Gastrocnemius medialis (tissue), 4 donors: ENCODE data around the gene CDH4. TPM values are rescaled to one million over a fixed set of nuclear protein-coding genes. Genes with fewer than 3 reads are reported as not detected.
"Not testable (repeated sequence)": the region's sequence is repeated elsewhere in the genome, so short reads cannot be mapped to it uniquely, and the experiment has no call there.

ENCODE experiments used
- ATAC-seq, 2 donors: fragments of 150-250 bp; one replicate each; pipeline ENCODE4 v1.9.1; 2016
- DNase-seq, 2 donors: peaks; one replicate each; pipeline ENCODE4 v3.0.0-alpha.2; 2019
- H3K27ac ChIP-seq, 4 donors: fragments of 200-600 bp; sonication (generic); 1 replicate in 1 of 4; 2 replicates in 3 of 4; pipeline ENCODE4 v1.5.1; 2016 to 2018; ENCODE audit warnings: mild to moderate bottlenecking in 2 of 4, moderate library complexity in 1 of 4
- H3K27me3 ChIP-seq, 3 donors: fragments of 200-600 bp; sonication (generic) in 2 of 3; 1 replicate in 1 of 3; 2 replicates in 2 of 3; pipeline versions ENCODE4 v1.5.1 to v1.6.0; 2016 to 2019; ENCODE audit warnings: mild to moderate bottlenecking in 1 of 3, moderate library complexity in 1 of 3
- H3K36me3 ChIP-seq, 2 donors: fragments of 200-600 bp; sonication (generic) in 1 of 2; one replicate each; pipeline ENCODE4 v1.5.1; 2017 to 2018
- H3K4me1 ChIP-seq, 2 donors: fragments of 200-600 bp; sonication (generic) in 1 of 2; one replicate each; pipeline ENCODE4 v1.5.1; 2016 to 2017; ENCODE audit warnings: mild to moderate bottlenecking in 2 of 2
- H3K4me3 ChIP-seq, 4 donors: fragments of 200-600 bp; sonication (generic) in 3 of 4; 1 replicate in 1 of 4; 2 replicates in 3 of 4; pipeline ENCODE4 v1.5.1; 2016 to 2019; ENCODE audit warnings: mild to moderate bottlenecking in 2 of 4
- H3K9me3 ChIP-seq, 3 donors: fragments of 200-600 bp; sonication (generic) in 2 of 3; 1 replicate in 1 of 3; 2 replicates in 2 of 3; pipeline ENCODE4 v1.5.1; 2016 to 2019
- POLR2A ChIP-seq, 2 donors: fragments of 450-650 bp; IDR thresholded peaks; one replicate each; pipeline ENCODE4 v1.6.1; 2017; ENCODE audit warnings: antibody characterized with exemption in 2 of 2, mild to moderate bottlenecking in 2 of 2, moderate library complexity in 2 of 2
- in situ Hi-C, 4 donors: fragments of 200-750 bp; cut with MboI; loops; one replicate each; pipeline versions ENCODE4 v1.15.0 to v1.8.0; 2017; ENCODE audit warnings: low sequenced_read_pairs in 4 of 4
- intact Hi-C: fragments of 100-400 bp; cut with DNase I; formaldehyde crosslinking; loops from one replicate; pipeline ENCODE4 v1.15.1; 2023; ENCODE audit warnings: low total_unique reads
- total RNA-seq, 4 donors: library from RNA; depleted of rRNA; stranded (reverse); fragments of >200 nt; gene quantifications; one replicate each; pipeline versions ENCODE4 v1.1.0 to v1.2.3, GENCODE V29; 2016
- TF ChIP-seq, protein P1 (sequence below), 5 experiments: fragments of 450-650 bp in 3 of 5; fragments of 200-600 bp in 2 of 5; sonication (generic) in 2 of 5; IDR thresholded peaks in 4 of 5; conservative IDR thresholded peaks in 1 of 5; 1 replicate in 4 of 5; 2 replicates in 1 of 5; pipeline ENCODE4 v1.5.1; 2016 to 2019; ENCODE audit warnings: antibody characterized with exemption in 5 of 5, mild to moderate bottlenecking in 3 of 5, moderate library complexity in 3 of 5

CDH4 gene
- total RNA-seq, 4 donors from 2014 or later, result 0.38 to 1.2 (median 0.86) TPM

DNA sequence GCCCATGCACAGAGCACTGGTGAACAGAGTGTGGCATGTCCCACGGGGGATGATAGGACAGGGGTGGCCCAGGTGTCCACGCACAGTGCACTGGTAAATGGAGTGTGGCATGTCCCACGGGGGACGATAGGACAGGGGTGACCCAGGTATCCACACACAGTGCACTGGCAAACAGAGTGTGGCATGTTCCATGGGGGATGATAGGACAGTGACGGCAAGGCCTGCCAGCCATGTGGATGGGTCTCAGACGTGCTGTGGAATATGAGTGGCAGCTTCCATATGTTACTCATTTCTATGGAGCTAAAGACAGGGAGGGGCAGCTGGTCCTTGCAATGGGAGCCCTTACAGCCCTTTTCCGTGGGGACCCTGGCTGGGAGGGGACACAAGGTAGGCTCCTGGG is 168.7 kb downstream of the CDH4 start:
- Histone ChIP-seq H3K4me1 (no peaks in the 10 kb centered on the region), H3K9me3 (no peaks in the 10 kb centered on the region), H3K4me3 (no peak overlapping the region), H3K36me3 (no peaks in the 10 kb centered on the region), H3K27ac (no peak overlapping the region), H3K27me3 (no peaks in the 10 kb centered on the region)
- in situ Hi-C loops (no loop called here), intact Hi-C loops (no loop called here)
- DNase-seq (no peak), ATAC-seq (no peak)
- TF ChIP-seq, protein P1, sequence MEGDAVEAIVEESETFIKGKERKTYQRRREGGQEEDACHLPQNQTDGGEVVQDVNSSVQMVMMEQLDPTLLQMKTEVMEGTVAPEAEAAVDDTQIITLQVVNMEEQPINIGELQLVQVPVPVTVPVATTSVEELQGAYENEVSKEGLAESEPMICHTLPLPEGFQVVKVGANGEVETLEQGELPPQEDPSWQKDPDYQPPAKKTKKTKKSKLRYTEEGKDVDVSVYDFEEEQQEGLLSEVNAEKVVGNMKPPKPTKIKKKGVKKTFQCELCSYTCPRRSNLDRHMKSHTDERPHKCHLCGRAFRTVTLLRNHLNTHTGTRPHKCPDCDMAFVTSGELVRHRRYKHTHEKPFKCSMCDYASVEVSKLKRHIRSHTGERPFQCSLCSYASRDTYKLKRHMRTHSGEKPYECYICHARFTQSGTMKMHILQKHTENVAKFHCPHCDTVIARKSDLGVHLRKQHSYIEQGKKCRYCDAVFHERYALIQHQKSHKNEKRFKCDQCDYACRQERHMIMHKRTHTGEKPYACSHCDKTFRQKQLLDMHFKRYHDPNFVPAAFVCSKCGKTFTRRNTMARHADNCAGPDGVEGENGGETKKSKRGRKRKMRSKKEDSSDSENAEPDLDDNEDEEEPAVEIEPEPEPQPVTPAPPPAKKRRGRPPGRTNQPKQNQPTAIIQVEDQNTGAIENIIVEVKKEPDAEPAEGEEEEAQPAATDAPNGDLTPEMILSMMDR (IDR thresholded peaks at IDR 0.05 in 4 of 5, conservative IDR thresholded peaks at IDR 0.05 in 1 of 5), result no peak
- TF ChIP-seq POLR2A (IDR thresholded peaks at IDR 0.05), result no peak

- no peaks in the 10 kb centered on the region for H3K27me3 ChIP-seq
- H3K36me3 ChIP-seq, result no peaks in the 10 kb centered on the region
- H3K4me1 ChIP-seq, result no peaks in the 10 kb centered on the region
- H3K27ac ChIP-seq, result no peak overlapping the region
- no peak overlapping the region for H3K4me3 ChIP-seq
- TF ChIP-seq, protein P1 (IDR thresholded peaks at IDR 0.05 in 4 of 5, conservative IDR thresholded peaks at IDR 0.05 in 1 of 5), result no peak
- no peak for TF ChIP-seq POLR2A (IDR thresholded peaks at IDR 0.05)
- no peak for DNase-seq
- H3K9me3 ChIP-seq, result no peaks in the 10 kb centered on the region
- in situ Hi-C loops, result no loop called here
- intact Hi-C loops, result no loop called here
- ATAC-seq, result no peak
These were observed 170.8 kb downstream of the CDH4 start for GRCh38 chr20:61422636-61423425.

DNA sequence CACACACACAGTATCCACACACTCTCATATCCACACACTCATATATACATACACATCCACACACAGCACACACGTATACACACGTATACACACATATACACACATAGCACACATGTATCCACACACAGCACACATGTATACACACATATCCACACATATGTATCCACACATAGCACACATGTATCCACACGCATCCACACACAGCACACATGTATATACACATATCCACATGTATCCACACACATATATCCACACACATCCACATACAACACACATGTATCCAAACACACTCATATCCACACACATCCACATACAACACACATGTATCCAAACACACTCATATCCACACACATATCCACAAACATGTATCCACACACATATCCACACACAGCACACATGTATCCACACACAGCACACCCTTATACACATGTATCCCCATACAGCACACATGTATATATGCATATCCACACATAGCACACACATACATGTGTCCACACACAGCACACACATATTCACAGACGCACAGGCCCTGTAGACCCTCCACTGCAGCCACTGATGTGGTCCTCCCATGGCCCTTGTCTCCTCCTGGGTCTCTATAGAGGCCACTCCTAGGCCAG is 172.1 kb downstream of the CDH4 start:
- H3K27ac ChIP-seq, result no peak overlapping the region
- intact Hi-C loops (no loop called here), in situ Hi-C loops (no loop called here)
- TF ChIP-seq, protein P1 (IDR thresholded peaks at IDR 0.05 in 4 of 5, conservative IDR thresholded peaks at IDR 0.05 in 1 of 5), result no peak
- TF ChIP-seq POLR2A (IDR thresholded peaks at IDR 0.05), result no peak
- no peak for DNase-seq
- H3K4me1 ChIP-seq, result no peaks in the 10 kb centered on the region
- no peaks in the 10 kb centered on the region for H3K27me3 ChIP-seq
- ATAC-seq, result no peak
- H3K9me3 ChIP-seq, result no peaks in the 10 kb centered on the region
- no peak overlapping the region for H3K4me3 ChIP-seq
- H3K36me3 ChIP-seq, result no peaks in the 10 kb centered on the region

DNA sequence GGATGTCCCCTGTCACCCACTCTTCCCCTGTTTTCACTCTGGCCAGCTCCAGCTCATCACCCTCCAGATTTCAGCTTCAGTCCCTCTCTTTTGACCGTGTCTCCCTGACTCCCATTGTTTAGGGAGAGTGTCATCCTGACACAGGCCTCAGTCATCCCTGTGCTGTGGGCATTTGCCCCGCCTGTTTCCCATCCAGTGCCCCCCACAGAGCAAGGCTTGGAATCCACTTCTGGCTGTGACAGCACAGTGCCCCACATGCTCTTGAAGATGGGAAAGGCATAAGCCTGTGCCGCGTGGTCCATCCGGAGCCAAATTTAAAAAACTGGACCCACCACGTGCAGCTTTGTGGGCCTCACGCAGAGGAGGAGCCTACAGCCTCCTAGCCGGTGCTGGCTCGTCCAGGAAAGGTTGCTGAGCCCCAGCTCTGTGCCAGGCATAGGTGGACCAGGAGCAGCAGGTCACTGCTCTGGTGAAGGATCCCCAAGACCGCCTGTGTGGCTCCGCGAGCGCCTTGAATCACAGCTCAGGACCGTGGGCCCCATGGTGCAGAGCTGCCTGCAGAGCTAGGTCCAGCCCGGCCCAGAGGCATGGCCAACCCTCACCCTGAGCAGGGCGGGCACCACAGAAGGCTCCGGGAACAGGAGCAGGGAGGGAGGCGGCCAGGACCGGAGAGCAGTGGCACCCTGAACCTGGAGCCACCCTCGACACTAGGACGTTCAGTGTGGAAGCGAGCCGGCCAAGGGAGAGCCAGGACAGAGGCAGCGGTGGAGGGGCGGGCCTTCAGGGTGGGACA is 172.8 kb downstream of the CDH4 start:
- Histone ChIP-seq H3K27ac (no peak overlapping the region), H3K36me3 (no peaks in the 10 kb centered on the region), H3K4me1 (no peaks in the 10 kb centered on the region), H3K27me3 (no peaks in the 10 kb centered on the region), H3K4me3 (no peak overlapping the region), H3K9me3 (no peaks in the 10 kb centered on the region)
- intact Hi-C loops (no loop called here), in situ Hi-C loops (no loop called here)
- no peak for ATAC-seq
- TF ChIP-seq POLR2A (IDR thresholded peaks at IDR 0.05), result no peak
- TF ChIP-seq, protein P1 (IDR thresholded peaks at IDR 0.05 in 4 of 5, conservative IDR thresholded peaks at IDR 0.05 in 1 of 5), result no peak
- DNase-seq, result no peak

DNA sequence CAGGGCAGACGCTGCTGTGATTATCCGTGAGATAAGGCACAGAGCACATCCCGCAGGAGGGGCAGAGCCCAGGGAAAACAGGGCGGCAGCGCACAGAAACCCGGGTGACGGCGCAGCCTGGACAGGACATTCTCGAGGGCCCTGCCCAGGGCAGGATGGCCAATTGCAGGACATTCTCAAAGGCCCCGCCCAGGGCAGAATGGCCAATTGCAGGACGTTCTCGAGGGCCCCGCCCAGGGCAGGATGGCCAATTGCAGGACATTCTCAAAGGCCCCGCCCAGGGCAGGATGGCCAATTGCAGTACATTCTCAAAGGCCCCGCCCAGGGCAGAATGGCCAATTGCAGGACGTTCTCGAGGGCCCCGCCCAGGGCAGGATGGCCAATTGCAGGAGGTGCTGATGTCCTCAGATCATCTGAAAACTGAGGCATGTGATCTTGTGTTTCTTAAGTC is 173.5 kb downstream of the CDH4 start:
- ATAC-seq, H3K4me3 ChIP-seq, in situ Hi-C loops, H3K36me3 ChIP-seq, H3K4me1 ChIP-seq, DNase-seq, H3K27me3 ChIP-seq, H3K27ac ChIP-seq, intact Hi-C loops, H3K9me3 ChIP-seq: not testable (repeated sequence)
